Myocyte (in vitro differentiated cells): ENCODE results near the gene WDFY3. TPM values are rescaled to one million over a fixed set of nuclear protein-coding genes. Genes with fewer than 3 reads are reported as not detected.

Experiments used
- DNase-seq: peaks from one replicate; pipeline ENCODE4 v3.0.0-alpha.2; 2012; ENCODE audit warnings: low read depth
- total RNA-seq: library from RNA; depleted of rRNA; stranded (reverse); fragments of >200 nt; gene quantifications from 2 replicates; pipeline ENCODE4 v1.2.3, GENCODE V29; 2014

Gene WDFY3
- total RNA-seq, 1 donor from 2014 or later: 69.6 TPM

DNA sequence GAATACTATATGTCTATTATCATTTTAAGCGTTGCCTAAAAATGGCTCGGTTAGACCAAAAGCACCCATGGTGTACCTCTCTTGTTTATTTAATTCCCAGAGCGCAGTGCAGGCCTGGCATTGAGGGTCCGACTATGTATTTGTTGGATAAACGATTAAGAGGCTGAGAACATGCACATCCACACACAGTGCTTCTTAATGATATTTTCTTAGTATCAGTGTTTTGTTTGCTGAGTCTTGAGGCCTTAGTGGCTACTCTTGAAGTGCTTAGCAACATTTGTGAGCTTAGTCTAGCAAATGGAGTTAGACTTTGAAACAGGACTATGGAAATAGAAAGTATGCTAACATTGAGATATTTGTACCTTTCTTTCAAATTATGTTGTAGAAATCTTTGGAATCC, 339.8 kb downstream of the WDFY3 start:
- no peak for DNase-seq

GRCh38 chr4:84623661-84624060, 342.8 kb downstream of the WDFY3 start:
- no peak for DNase-seq

- DNase-seq: no peak
Measured at GRCh38 chr4:84622959-84623358, 343.5 kb downstream of the WDFY3 start.
